Ecto neural progenitor cell (in vitro differentiated cells): ENCODE measurements around the gene C4orf50.
"Not testable (repeated sequence)": the region's sequence is repeated elsewhere in the genome, so short reads cannot be mapped to it uniquely, and the experiment has no call there.

Experiments used
- DNase-seq: peaks from one replicate; pipeline ENCODE4 v3.0.0-alpha.2; 2018; ENCODE audit warnings: low spot score

The C4orf50 gene

DNA sequence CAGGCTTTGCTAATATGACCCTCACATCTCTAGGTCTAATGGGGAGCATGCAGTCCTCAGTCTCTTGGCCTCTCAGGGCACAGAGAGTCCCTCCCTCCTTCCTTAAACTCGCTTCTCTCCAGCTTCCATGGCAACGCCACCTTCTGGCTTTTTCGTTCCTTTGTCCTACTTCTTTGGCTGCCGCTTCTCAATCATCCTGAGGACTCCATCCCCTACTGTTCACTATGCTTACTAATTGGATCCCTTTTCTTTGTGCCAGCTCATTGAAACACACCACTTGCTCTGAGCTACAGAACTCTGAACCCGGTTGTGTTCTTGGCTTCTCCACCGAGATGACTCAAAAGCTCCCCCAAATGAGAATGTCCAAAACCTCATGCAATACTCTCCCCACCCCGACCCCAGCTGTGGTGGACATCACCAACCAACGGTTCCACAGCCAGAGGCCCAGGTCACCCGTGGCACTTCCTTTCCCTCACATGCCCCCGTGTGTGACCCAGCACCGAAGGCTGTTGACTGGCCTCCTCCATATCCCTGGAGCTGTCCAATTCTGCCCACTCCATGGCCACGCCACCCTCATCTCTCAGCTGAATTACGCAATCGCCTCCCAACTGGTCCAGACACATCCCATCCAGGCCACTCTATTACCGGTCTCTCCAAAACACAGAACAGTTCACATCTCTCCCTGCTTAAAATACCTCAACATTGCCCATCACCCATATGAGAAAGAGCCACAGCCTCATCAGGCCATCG is 160.0 kb downstream of the C4orf50 start:
- DNase-seq: no peak

DNA sequence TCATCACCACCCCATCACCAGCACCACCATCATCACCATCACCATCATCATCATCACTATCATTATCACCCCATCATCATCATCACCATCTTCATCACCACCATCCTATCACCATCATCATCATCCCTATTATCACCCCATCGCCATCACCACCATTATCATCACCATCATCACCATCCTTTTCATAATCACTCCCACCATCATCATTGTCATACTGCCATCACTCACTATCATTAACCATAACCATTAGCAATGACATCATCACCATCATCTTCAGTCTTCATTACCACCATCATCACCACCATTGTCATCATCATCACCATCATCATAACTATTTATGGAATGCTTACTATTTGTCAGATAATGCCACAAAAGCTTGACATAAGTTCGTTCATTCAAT is 161.0 kb downstream of the C4orf50 start:
- no peak for DNase-seq

DNA sequence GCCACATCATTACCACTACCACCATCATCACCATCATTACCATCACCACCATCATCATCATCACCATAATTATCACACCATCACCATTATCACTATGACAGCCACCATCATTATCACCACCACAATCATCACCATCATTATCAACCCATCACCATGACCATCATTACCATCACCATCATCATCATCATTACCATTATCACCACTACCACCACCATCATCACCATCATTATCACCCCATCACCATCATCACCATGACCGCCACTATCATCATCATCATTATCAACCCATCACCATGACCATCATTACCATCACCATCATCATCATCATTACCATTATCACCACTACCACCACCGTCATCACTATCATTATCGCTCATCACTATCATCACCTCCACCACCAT is 161.9 kb downstream of the C4orf50 start:
- DNase-seq: not testable (repeated sequence)

DNA sequence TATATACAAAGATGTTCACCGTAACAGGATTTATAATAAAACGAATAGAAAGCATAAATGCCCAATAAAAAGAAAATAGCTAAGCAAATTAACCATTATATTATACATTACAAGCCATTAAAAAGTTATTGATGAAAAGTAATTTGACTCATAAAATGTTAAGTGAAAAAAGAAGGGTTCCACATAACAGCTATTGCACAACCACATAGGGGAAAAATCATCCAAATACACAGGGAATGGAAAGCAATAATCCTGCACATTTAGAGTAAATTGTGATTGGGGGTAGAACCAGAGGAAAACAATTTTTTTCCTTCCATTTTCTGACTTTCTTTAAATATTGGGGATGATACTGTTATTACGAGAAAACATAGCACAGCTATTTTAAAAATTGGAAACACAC is 163.3 kb downstream of the C4orf50 start:
- no peak for DNase-seq

DNA sequence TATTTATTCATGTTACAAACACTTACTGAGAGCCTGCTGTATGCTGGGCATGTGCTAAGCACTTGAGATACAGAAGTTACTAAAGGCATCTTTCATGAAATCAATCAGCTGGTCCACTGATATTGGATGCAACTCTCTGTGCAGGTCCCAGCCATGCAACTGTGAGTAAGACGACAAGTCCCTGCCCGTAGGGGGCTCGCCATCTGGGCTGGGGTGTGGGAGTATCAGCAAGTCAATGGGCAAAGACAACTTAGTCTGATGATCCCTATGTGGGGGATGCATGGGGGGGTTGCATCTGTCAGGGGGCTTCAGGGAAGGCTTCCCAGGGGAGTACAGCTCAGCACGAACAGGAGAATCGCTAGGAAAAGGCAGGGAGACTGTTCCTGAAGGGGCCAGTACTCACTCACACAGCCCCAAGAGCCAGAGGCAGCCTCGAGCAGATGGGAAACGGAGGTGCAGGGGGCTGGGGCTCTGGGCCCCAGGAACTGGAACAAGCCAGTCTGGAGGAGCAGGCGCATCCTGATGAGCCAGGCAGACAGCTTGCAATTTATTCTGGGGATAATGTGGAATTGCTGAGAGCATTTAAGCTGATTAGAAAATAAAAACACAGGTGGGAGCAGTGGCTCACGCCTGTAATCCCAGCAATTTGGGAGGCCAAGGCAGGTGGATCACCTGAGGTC is 165.6 kb downstream of the C4orf50 start:
- DNase-seq: no peak

DNA sequence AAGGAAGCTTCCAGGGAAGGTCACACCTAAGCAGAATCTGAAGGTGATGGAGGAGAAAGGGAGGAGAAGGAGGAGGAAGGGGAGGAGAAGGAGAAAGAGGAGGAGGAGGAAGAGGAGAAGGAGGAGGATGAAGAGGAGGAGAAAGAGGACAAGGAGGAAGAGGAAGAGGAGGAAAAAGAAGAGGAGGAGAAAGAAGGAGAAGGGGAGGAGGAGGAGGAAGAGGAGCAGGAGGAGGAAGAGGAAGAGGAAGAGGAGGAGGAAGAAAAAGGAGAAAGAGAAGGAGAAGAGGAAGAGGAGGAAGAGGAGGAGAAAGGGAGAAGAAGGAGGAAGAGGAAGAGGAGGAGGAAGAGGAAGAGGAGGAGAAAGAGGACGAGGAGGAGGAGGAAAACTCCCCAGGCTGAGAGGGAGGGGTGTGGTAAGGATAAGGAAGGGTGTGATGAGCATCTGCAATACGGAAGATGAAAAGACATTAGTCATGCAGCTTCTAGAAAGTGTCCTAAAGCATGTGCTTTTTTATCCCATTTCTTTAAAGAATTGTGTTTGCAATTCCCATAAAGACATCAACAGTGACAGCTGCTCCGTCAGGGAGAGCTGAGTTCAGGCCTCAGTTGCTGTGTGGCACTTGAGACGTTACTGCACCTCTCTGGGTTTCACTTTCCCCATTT is 166.5 kb downstream of the C4orf50 start:
- DNase-seq: no peak
